Endodermal cell (in vitro differentiated cells): ENCODE data around the gene SLC35G3. TPM values are rescaled to one million over a fixed set of nuclear protein-coding genes. Genes with fewer than 3 reads are reported as not detected.
"Not testable (repeated sequence)": the region's sequence is repeated elsewhere in the genome, so short reads cannot be mapped to it uniquely, and the experiment has no call there.

Experiments used
- DNase-seq: peaks from one replicate; pipeline ENCODE4 v3.0.0-alpha.2; 2017
- H3K27ac ChIP-seq: 2 replicates; pipeline ENCODE4 v1.5.1; 2013; ENCODE audit warnings: mild to moderate bottlenecking, low read depth, low read length, moderate library complexity
- H3K27me3 ChIP-seq: 2 replicates; pipeline ENCODE4 v1.6.1; 2013; ENCODE audit warnings: mild to moderate bottlenecking, low read length, moderate library complexity; ENCODE audit not compliant: insufficient read depth, control insufficient read depth, poor library complexity, severe bottlenecking
- H3K36me3 ChIP-seq: 2 replicates; pipeline ENCODE4 v1.7.0; 2013; ENCODE audit warnings: mild to moderate bottlenecking, low read length, moderate library complexity; ENCODE audit not compliant: control insufficient read depth, insufficient read depth
- H3K4me1 ChIP-seq: one replicate; pipeline ENCODE4 v1.7.0; 2013; ENCODE audit warnings: low read length; ENCODE audit not compliant: control insufficient read depth, insufficient read depth
- H3K4me3 ChIP-seq: 2 replicates; pipeline ENCODE4 v1.5.1; 2013; ENCODE audit warnings: mild to moderate bottlenecking, low read length, moderate library complexity
- H3K9ac ChIP-seq: 2 replicates; pipeline ENCODE4 v1.6.1; 2013; ENCODE audit warnings: mild to moderate bottlenecking, low read length, moderate library complexity; ENCODE audit not compliant: poor library complexity, severe bottlenecking; ENCODE audit errors: extremely low read depth
- H3K9me3 ChIP-seq: 2 replicates; pipeline ENCODE4 v1.6.1; 2013; ENCODE audit warnings: mild to moderate bottlenecking, low read length, moderate library complexity; ENCODE audit not compliant: control insufficient read depth
- H3K27ac Mint-ChIP-seq: 2 replicates; pipeline ENCODE4 v1.8.0; 2020; ENCODE audit warnings: mixed read lengths
- H3K27me3 Mint-ChIP-seq: 2 replicates; pipeline ENCODE4 v1.8.0; 2021; ENCODE audit warnings: mild to moderate bottlenecking, mixed read lengths; ENCODE audit not compliant: insufficient read depth
- H3K36me3 Mint-ChIP-seq: 2 replicates; pipeline ENCODE4 v1.8.0; 2020; ENCODE audit warnings: low read depth, mixed read lengths
- H3K4me1 Mint-ChIP-seq: 2 replicates; pipeline ENCODE4 v1.8.0; 2020; ENCODE audit warnings: mixed read lengths
- H3K4me3 Mint-ChIP-seq: 2 replicates; pipeline ENCODE4 v1.8.0; 2020; ENCODE audit warnings: mild to moderate bottlenecking, moderate library complexity, mixed read lengths
- H3K9me3 Mint-ChIP-seq: 2 replicates; pipeline ENCODE4 v1.8.0; 2020; ENCODE audit warnings: mild to moderate bottlenecking, mixed read lengths
- CTCF ChIP-seq: fragments of 200-600 bp; sonication (generic); conservative IDR thresholded peaks from 2 replicates; pipeline ENCODE4 v1.5.0; 2021; ENCODE audit warnings: antibody characterized with exemption, mild to moderate bottlenecking
- WGBS, 2 experiments: methylation state at CpG; one replicate each; pipeline versions ENCODE4 v1.1.5 to v1.1.7; 2013; ENCODE audit warnings: missing lambda C conversion rate in 2 of 2, mixed read lengths in 1 of 2; ENCODE audit not compliant: insufficient coverage in 1 of 2, insufficient read length in 1 of 2; 5-methylcytosine and 5-hydroxymethylcytosine counted together
- long read RNA-seq, 4 experiments: library from polyadenylated mRNA in 2 of 4; library from RNA in 1 of 4; library from capped mRNA in 1 of 4; stranded (forward) in 3 of 4; unstranded in 1 of 4; transcript quantifications; one replicate each; pipeline ENCODE4 v2.0.0, GENCODE V29; 2020 to 2021; ENCODE audit warnings: inconsistent platforms in 1 of 4
- polyA plus RNA-seq, 2 experiments: library from polyadenylated mRNA; stranded (reverse); fragments of 50-300 nt; gene quantifications; one replicate each; pipeline ENCODE4 v1.2.3, GENCODE V29; 2013
- total RNA-seq, 2 donors: library from RNA; stranded (reverse); fragmentation: NEBNext Ultra II Directional in 1 of 2; extraction: Animal tissue kit (Norgen Biotek cat#: 25700) in 1 of 2; gene quantifications; 2 replicates in 1 of 2; 3 replicates in 1 of 2; pipeline ENCODE4 v1.2.1, GENCODE V29; 2021

The SLC35G3 gene
- total RNA-seq: not detected
- polyA plus RNA-seq (2013, experiment 1 of 2): not detected
- polyA plus RNA-seq (2013, experiment 2 of 2): not detected
- long read RNA-seq, experiment 1: 0 reads
- long read RNA-seq, experiment 2: 0 reads
- long read RNA-seq, experiment 3: 0 reads
- long read RNA-seq, experiment 4: 0 reads

GRCh38 chr17:35194001-35194400 lies at the start of gene SLC35G3:
Gene SLC35G3 (minus strand): TSS chr17:35194393. CDS start chr17:35194307, 86 bp downstream.
- 83 to 92% methylated on average over 5 to 12 of the region's 12 CpGs for WGBS, 2 experiments
- not testable (repeated sequence) for H3K27ac Mint-ChIP-seq

GRCh38 chr17:35243561-35244340 lies 49.6 kb upstream of the SLC35G3 start:
- Mint-ChIP-seq H3K4me1 (peaks cover 18% of the 10 kb centered on the region), H3K27ac (peak overlapping the region; percentile 95)

More at GRCh38 chr17:35194001-35194400, at the start of gene SLC35G3:
- not testable (repeated sequence) for H3K27me3 Mint-ChIP-seq, H3K9me3 ChIP-seq, H3K4me3 ChIP-seq, DNase-seq, H3K4me1 Mint-ChIP-seq, H3K27ac ChIP-seq, H3K9ac ChIP-seq, H3K4me3 Mint-ChIP-seq, H3K4me1 ChIP-seq, H3K27me3 ChIP-seq, H3K36me3 ChIP-seq, H3K36me3 Mint-ChIP-seq
- peaks cover 36% of the 10 kb centered on the region for H3K9me3 Mint-ChIP-seq

GRCh38 chr17:35242805-35243560 lies 48.8 kb upstream of the SLC35G3 start, which contains the start of gene SLFN5:
Gene SLFN5 (plus strand): TSS chr17:35243072. CDS start chr17:35258691, 15,619 bp downstream.
- H3K9me3 Mint-ChIP-seq: no peaks in the 10 kb centered on the region
- H3K9ac ChIP-seq: peak within 1 kb of the TSS; percentile 80
- H3K36me3 Mint-ChIP-seq: no peaks in the 10 kb centered on the region
- H3K27me3 ChIP-seq: no peaks in the 10 kb centered on the region
- H3K27me3 Mint-ChIP-seq: peaks cover 3% of the 10 kb centered on the region
- H3K9me3 ChIP-seq: no peaks in the 10 kb centered on the region
- peak within 1 kb of the TSS; percentile 95 for H3K27ac Mint-ChIP-seq
- DNase-seq: peak; percentile 99
- peaks cover 8% of the 10 kb centered on the region for H3K4me1 ChIP-seq
- peak within 1 kb of the TSS; percentile 94 for H3K4me3 Mint-ChIP-seq
- peaks cover 18% of the 10 kb centered on the region for H3K4me1 Mint-ChIP-seq
- H3K27ac ChIP-seq: no peak within 1 kb of the TSS
- no peak for TF ChIP-seq CTCF
- H3K4me3 ChIP-seq: peak within 1 kb of the TSS; percentile 95
- no peaks in the 10 kb centered on the region for H3K36me3 ChIP-seq
- WGBS, 2 experiments: 0 to 1% methylated on average over 25 to 42 of the region's 44 CpGs

More at GRCh38 chr17:35243561-35244340, 49.6 kb upstream of the SLC35G3 start:
- Mint-ChIP-seq H3K9me3 (no peaks in the 10 kb centered on the region), H3K36me3 (no peaks in the 10 kb centered on the region), H3K27me3 (peaks cover 3% of the 10 kb centered on the region), H3K4me3 (peak overlapping the region; percentile 94)
- peak overlapping the region; percentile 95 for H3K4me3 ChIP-seq
- no peaks in the 10 kb centered on the region for H3K9me3 ChIP-seq
- H3K4me1 ChIP-seq: peaks cover 8% of the 10 kb centered on the region
- peak overlapping the region; percentile 80 for H3K9ac ChIP-seq
- H3K27ac ChIP-seq: no peak overlapping the region
- no peaks in the 10 kb centered on the region for H3K36me3 ChIP-seq
- 17 to 23% methylated on average over 11 to 13 of the region's 14 CpGs for WGBS, 2 experiments
- no peak for TF ChIP-seq CTCF
- H3K27me3 ChIP-seq: no peaks in the 10 kb centered on the region
- DNase-seq: peak; percentile 77
